IPS-15b (cell line): Measurements from ENCODE around the gene SURF6.
"Not testable (repeated sequence)": the region's sequence is repeated elsewhere in the genome, so short reads cannot be mapped to it uniquely, and the experiment has no call there.

Experiments
- H3K27me3 ChIP-seq: one replicate; pipeline ENCODE4 v1.6.1; 2013; ENCODE audit warnings: low read length; ENCODE audit not compliant: control insufficient read depth, insufficient read depth
- H3K36me3 ChIP-seq: one replicate; pipeline ENCODE4 v1.6.1; 2013; ENCODE audit warnings: low read length; ENCODE audit not compliant: control insufficient read depth, insufficient read depth
- H3K4me1 ChIP-seq: one replicate; pipeline ENCODE4 v1.6.1; 2013; ENCODE audit warnings: mild to moderate bottlenecking, low read length; ENCODE audit not compliant: control insufficient read depth, insufficient read depth
- H3K4me3 ChIP-seq: one replicate; pipeline ENCODE4 v1.5.1; 2013; ENCODE audit warnings: low read depth, low read length
- H3K9ac ChIP-seq: one replicate; pipeline ENCODE4 v1.6.1; 2013; ENCODE audit warnings: low read depth, mild to moderate bottlenecking, low read length
- H3K9me3 ChIP-seq: one replicate; pipeline ENCODE4 v1.6.1; 2013; ENCODE audit warnings: mild to moderate bottlenecking, low read length; ENCODE audit not compliant: control insufficient read depth, insufficient read depth

Gene SURF6

GRCh38 chr9:133315997-133316396 lies 20.0 kb downstream of the SURF6 start:
- Histone ChIP-seq H3K9me3 (no peaks in the 10 kb centered on the region), H3K4me3 (no peak overlapping the region), H3K36me3 (no peaks in the 10 kb centered on the region), H3K4me1 (no peaks in the 10 kb centered on the region), H3K27me3 (no peaks in the 10 kb centered on the region), H3K9ac (no peak overlapping the region)

- Histone ChIP-seq H3K27me3 (no peaks in the 10 kb centered on the region), H3K4me1 (no peaks in the 10 kb centered on the region), H3K36me3 (no peaks in the 10 kb centered on the region), H3K9ac (no peak overlapping the region), H3K9me3 (no peaks in the 10 kb centered on the region), H3K4me3 (no peak overlapping the region)
These were observed 26.4 kb downstream of the SURF6 start for GRCh38 chr9:133309608-133310007.

GRCh38 chr9:133307301-133307700 lies 28.7 kb downstream of the SURF6 start:
- H3K27me3 ChIP-seq: no peaks in the 10 kb centered on the region
- no peaks in the 10 kb centered on the region for H3K36me3 ChIP-seq
- no peak overlapping the region for H3K9ac ChIP-seq
- no peaks in the 10 kb centered on the region for H3K9me3 ChIP-seq
- H3K4me3 ChIP-seq: no peak overlapping the region
- no peaks in the 10 kb centered on the region for H3K4me1 ChIP-seq

- no peak overlapping the region for H3K9ac ChIP-seq
- no peaks in the 10 kb centered on the region for H3K27me3 ChIP-seq
- no peaks in the 10 kb centered on the region for H3K36me3 ChIP-seq
- no peaks in the 10 kb centered on the region for H3K4me1 ChIP-seq
- H3K9me3 ChIP-seq: no peaks in the 10 kb centered on the region
- H3K4me3 ChIP-seq: no peak overlapping the region
These were observed 29.5 kb downstream of the SURF6 start for GRCh38 chr9:133306242-133307204.

GRCh38 chr9:133305731-133306130 lies 30.3 kb downstream of the SURF6 start:
- Histone ChIP-seq H3K9me3 (no peaks in the 10 kb centered on the region), H3K36me3 (no peaks in the 10 kb centered on the region), H3K27me3 (no peaks in the 10 kb centered on the region)

GRCh38 chr9:133304477-133305377 lies 31.3 kb downstream of the SURF6 start:
- Histone ChIP-seq H3K4me3 (no peak overlapping the region), H3K9me3 (no peaks in the 10 kb centered on the region)

More at GRCh38 chr9:133305731-133306130, 30.3 kb downstream of the SURF6 start:
- Histone ChIP-seq H3K4me1 (no peaks in the 10 kb centered on the region), H3K9ac (no peak overlapping the region), H3K4me3 (no peak overlapping the region)

GRCh38 chr9:133304158-133304470 lies 31.9 kb downstream of the SURF6 start:
- H3K9ac ChIP-seq: no peak overlapping the region
- H3K36me3 ChIP-seq: no peaks in the 10 kb centered on the region

More at GRCh38 chr9:133304477-133305377, 31.3 kb downstream of the SURF6 start:
- Histone ChIP-seq H3K9ac (no peak overlapping the region), H3K27me3 (no peaks in the 10 kb centered on the region), H3K4me1 (no peaks in the 10 kb centered on the region), H3K36me3 (no peaks in the 10 kb centered on the region)

GRCh38 chr9:133303266-133304157 lies 32.5 kb downstream of the SURF6 start:
- H3K27me3 ChIP-seq: no peaks in the 10 kb centered on the region
- no peak overlapping the region for H3K9ac ChIP-seq
- no peaks in the 10 kb centered on the region for H3K4me1 ChIP-seq
- H3K4me3 ChIP-seq: no peak overlapping the region
- no peaks in the 10 kb centered on the region for H3K36me3 ChIP-seq
- H3K9me3 ChIP-seq: no peaks in the 10 kb centered on the region

More at GRCh38 chr9:133304158-133304470, 31.9 kb downstream of the SURF6 start:
- Histone ChIP-seq H3K9me3 (no peaks in the 10 kb centered on the region), H3K27me3 (no peaks in the 10 kb centered on the region), H3K4me3 (no peak overlapping the region), H3K4me1 (no peaks in the 10 kb centered on the region)

- Histone ChIP-seq H3K36me3 (no peaks in the 10 kb centered on the region), H3K4me1 (no peaks in the 10 kb centered on the region), H3K4me3 (no peak overlapping the region), H3K9me3 (no peaks in the 10 kb centered on the region), H3K9ac (no peak overlapping the region), H3K27me3 (no peaks in the 10 kb centered on the region)
These were observed 34.4 kb downstream of the SURF6 start for GRCh38 chr9:133301253-133302230.

GRCh38 chr9:133299996-133300395 lies 36.0 kb downstream of the SURF6 start:
- H3K27me3 ChIP-seq, H3K4me1 ChIP-seq, H3K36me3 ChIP-seq, H3K9ac ChIP-seq, H3K4me3 ChIP-seq, H3K9me3 ChIP-seq: not testable (repeated sequence)
